RCC 7860 (cell line): Measurements from ENCODE around the gene IFNA10.
"Not testable (repeated sequence)": the region's sequence is repeated elsewhere in the genome, so short reads cannot be mapped to it uniquely, and the experiment has no call there.

Experiments used
- DNase-seq: peaks from one replicate; pipeline ENCODE4 v3.0.0-alpha.2; 2015; ENCODE audit warnings: low spot score
- FAIRE-seq: peaks from 2 replicates; lab custom pipeline; 2012; peaks lifted over from hg19 to GRCh38; lab: Jason Lieb, UNC

IFNA10 gene

GRCh38 chr9:21207043-21207442 is at the start of gene IFNA10:
TSS of gene IFNA10 (minus strand) at chr9:21207143. CDS start at chr9:21207097, 46 bp downstream.
- FAIRE-seq: not testable (repeated sequence)

GRCh38 chr9:21255538-21256212 is 48.7 kb upstream of the IFNA10 start:
- DNase-seq (no peak), FAIRE-seq (no peak)

More at GRCh38 chr9:21207043-21207442, at the start of gene IFNA10:
- DNase-seq: not testable (repeated sequence)

- FAIRE-seq: no peak
- no peak for DNase-seq
Measured at GRCh38 chr9:21252721-21253547, 46.0 kb upstream of the IFNA10 start.

- DNase-seq (no peak), FAIRE-seq (no peak)
Measured at GRCh38 chr9:21251638-21252037, 44.7 kb upstream of the IFNA10 start.

- FAIRE-seq (no peak), DNase-seq (no peak)
Measured at GRCh38 chr9:21251190-21251589, 44.2 kb upstream of the IFNA10 start.

GRCh38 chr9:21244836-21245235 is 37.9 kb upstream of the IFNA10 start:
- no peak for FAIRE-seq

GRCh38 chr9:21239911-21240310 is 33.0 kb upstream of the IFNA10 start, which contains the start of gene IFNA14:
TSS of gene IFNA14 (minus strand) at chr9:21240005. CDS start at chr9:21239935, 70 bp downstream.
- DNase-seq: no peak
- FAIRE-seq: no peak

More at GRCh38 chr9:21244836-21245235, 37.9 kb upstream of the IFNA10 start:
- DNase-seq: no peak

- not testable (repeated sequence) for FAIRE-seq, DNase-seq
Measured at GRCh38 chr9:21236360-21236714, 29.4 kb upstream of the IFNA10 start.

- not testable (repeated sequence) for FAIRE-seq
- peak; percentile 14 for DNase-seq
Measured at GRCh38 chr9:21235468-21236359, 28.8 kb upstream of the IFNA10 start.

GRCh38 chr9:21234153-21234687 is 27.3 kb upstream of the IFNA10 start:
- FAIRE-seq: no peak

GRCh38 chr9:21233258-21233657 is 26.3 kb upstream of the IFNA10 start:
- FAIRE-seq (no peak), DNase-seq (no peak)

More at GRCh38 chr9:21234153-21234687, 27.3 kb upstream of the IFNA10 start:
- DNase-seq: no peak

GRCh38 chr9:21228122-21228521 is 21.2 kb upstream of the IFNA10 start, which contains the start of gene IFNA17:
TSS of gene IFNA17 (minus strand) at chr9:21228222. CDS start at chr9:21228173, 49 bp downstream.
- DNase-seq (no peak), FAIRE-seq (no peak)

- not testable (repeated sequence) for FAIRE-seq, DNase-seq
Measured at GRCh38 chr9:21217211-21217610, 10.3 kb upstream of the IFNA10 start, which contains the start of gene IFNA16. TSS of gene IFNA16 (minus strand) at chr9:21217311. CDS start at chr9:21217305, 6 bp downstream.

- not testable (repeated sequence) for DNase-seq, FAIRE-seq
Measured at GRCh38 chr9:21213411-21214326, 6.7 kb upstream of the IFNA10 start.

GRCh38 chr9:21212160-21212559 is 5.2 kb upstream of the IFNA10 start:
- DNase-seq, FAIRE-seq: not testable (repeated sequence)

GRCh38 chr9:21210782-21211181 is 3.8 kb upstream of the IFNA10 start:
- DNase-seq, FAIRE-seq: not testable (repeated sequence)

GRCh38 chr9:21210311-21210710 is 3.4 kb upstream of the IFNA10 start:
- DNase-seq (no peak), FAIRE-seq (no peak)

- DNase-seq: no peak
- no peak for FAIRE-seq
Measured at GRCh38 chr9:21205204-21205603, 1.7 kb downstream of the IFNA10 start.

- not testable (repeated sequence) for FAIRE-seq, DNase-seq
Measured at GRCh38 chr9:21202105-21202504, 4.8 kb downstream of the IFNA10 start, which contains the start of gene IFNA7. TSS of gene IFNA7 (minus strand) at chr9:21202205. CDS start at chr9:21202165, 40 bp downstream.
